Activated T-cell treated with anti-CD3 and anti-CD28 coated beads for 4 hours (primary cell): ENCODE measurements around the gene OSGIN1.

ENCODE experiments used
- DNase-seq: peaks from one replicate; pipeline ENCODE4 v3.0.0-alpha.2; 2020

Gene OSGIN1

DNA sequence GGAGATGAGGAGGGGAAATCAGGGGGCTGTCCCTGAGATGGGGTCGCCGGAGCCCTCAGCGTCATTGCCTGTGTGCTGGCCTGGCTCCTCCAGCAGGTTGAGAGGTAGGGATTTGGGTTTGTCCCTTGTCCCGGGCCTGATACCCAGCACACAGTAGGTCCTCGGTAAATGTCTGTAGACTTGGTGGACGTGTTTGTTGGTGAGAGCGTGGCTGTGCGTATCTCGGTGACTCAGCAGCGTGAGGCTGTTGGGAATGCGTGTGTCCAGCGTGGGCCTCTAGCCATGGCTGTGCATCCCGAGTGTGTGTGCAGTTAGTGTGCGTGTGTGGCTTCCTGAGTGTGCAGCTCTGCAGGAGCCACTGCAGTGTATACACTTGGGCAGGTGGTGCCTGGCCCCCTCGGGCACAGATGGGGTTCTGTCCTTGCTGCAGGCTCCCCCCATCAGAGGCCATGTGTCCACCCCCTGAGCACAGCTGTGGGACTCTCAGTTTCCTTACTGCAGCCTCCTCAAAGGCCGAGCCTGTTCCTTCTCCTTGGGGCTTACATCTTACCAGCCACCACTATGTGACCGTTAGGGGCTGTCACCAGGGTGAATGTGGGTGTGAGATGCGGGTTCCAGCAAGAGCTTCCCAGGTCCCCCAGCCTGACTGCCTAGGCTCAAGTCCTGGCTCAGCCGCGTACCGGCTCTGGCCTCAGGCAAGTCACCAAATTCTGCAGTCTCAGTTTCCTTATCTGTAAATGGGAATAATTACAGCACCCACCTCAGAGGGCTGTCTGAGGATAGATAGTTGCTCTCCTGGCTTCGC lies 20.7 kb downstream of the OSGIN1 start:
- no peak for DNase-seq

DNA sequence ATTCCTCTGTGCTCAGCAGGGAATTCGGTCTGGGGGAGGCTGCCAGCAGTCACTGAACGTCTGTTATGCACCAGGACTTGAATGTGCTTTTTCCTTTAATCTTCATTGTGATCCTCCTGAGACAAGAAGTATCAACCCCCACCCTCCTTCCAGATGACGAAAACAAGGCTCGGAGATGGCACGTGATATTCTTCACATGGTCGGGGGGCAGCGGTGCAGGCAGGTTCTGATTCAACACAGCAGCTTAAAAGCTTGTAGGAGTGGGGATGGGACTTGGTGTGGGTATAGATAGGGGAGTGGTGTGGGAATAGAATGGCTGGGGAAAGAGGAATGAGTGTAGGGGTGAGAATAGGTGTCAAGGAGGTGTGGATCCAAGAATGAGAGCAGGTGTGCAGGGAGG lies 21.4 kb downstream of the OSGIN1 start:
- no peak for DNase-seq

DNA sequence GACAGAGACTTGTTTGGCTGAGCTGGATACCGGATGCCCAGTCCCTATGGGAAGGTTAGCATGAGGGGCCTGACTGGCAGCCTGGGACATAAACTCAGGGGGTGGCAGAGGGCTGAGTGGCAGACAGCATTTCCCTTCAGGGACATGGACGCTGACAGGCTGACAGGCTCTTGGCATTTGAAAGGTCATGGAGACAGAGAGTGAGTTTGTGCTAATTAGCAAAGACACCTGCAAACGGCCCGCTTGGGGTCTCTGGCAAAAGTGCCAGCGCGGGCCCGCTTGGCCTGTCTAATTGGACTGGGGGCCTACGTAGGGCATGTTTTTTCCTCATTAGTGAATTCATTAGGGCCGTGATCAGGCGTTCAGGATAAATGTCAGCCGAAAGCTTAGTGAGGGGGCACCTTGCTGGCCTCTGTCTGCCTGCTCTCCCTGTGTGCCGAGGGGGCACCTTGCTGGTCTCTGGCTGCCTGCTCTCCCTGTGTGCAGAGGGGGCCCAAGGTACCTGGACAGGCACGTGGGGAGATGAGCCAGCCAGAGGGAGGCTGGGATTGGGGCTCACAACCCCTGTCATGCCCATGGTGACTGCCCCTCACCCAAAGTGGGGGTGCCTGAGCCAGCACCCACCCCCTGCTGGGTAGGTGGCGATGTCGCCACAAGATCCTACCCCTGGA lies 22.7 kb downstream of the OSGIN1 start:
- DNase-seq: no peak

DNA sequence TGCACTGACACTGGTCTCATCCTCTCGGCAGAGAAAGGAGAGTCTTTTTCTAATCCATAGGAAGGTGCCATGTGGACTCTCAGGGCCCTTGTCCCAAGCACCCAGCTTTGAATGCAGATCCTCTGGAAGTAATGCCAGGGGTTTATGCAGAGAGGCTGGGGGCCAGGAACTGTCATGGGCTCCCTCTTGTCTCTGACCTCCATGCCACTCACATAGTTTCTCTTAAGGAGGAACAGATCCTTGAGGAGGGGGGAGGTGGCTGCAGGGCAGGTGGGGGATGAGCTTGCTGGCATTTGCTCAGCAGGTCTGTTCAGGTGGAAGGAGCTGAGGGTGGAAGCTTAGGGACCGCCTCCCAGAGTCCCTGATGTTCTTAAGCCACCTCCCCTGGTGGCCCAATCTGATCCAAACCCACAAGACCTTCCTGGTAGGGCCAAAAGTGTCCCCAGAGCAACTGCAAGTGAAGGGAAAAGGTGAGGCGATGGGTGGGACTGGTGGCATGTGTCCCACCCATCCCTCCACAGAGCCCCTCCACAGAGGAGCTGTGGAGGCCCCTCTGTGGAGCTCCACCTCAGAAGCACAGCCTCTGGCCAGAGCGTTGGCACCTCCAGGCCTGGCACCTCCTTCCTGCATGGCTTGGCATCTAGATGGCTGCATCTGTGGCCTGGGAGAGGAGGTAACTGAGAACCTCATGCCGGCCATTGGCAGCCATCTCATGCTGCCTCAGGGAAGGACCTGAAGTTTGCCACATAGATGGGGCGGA lies 24.2 kb downstream of the OSGIN1 start:
- DNase-seq: no peak

DNA sequence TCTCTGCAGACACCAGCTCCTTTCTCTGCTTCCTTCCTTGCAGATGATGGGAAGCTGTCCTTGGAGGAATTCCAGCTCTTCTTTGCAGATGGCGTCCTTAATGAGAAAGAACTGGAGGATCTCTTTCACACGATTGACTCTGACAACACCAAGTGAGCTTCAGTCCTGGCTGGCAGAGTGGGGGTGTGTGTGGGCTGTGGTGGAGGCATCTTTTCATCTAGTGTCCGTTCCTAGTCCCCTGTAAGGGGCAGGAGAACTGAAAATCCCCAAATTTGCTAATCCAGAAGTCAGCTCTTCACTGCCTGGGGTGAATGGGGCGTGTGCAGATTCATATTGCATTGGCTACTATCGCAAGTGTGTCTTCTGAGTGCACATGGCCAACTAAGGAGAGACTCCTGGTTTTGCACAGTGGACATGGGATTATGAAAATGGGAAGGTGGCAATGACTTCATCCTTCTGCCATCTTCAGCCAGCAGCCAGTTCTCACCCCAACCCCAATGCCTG lies 25.4 kb downstream of the OSGIN1 start:
- no peak for DNase-seq

DNA sequence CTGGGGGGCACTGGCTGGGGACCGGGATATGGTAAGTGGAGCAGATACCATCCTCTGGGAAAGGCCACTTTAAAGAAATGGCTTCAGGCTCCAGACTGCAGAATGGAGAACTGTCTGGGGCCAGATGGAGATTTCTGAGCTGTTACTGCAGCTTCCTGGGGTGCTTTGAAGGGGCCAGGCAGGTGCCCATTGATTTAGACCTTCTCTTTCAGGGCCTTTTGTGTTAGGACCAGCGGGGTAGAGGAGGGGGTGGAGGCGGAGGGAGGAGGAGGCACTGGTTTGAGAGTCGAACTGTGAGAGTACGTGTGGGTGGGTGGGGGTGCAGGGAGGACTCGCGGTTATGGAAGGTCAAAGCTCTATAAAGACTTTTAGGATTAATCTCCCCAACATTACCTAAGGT lies 26.4 kb downstream of the OSGIN1 start:
- no peak for DNase-seq

DNA sequence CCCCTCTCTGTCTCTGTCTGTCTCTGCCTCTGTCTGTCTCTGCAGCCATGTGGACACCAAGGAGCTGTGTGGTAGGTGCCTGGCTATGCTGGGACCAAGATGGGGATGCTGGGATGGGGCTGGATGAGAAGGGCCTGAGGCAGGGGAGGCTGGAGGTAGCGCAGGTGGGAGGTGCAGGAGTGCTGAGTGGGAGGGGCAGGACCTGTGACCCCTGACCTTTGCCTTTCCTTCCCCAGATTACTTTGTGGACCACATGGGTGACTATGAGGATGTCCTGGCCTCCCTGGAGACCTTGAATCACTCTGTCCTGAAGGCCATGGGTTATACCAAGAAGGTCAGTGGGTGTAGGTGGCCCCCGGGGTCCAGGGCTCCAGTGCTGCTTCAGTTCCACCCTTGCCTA lies 27.8 kb downstream of the OSGIN1 start:
- no peak for DNase-seq

DNA sequence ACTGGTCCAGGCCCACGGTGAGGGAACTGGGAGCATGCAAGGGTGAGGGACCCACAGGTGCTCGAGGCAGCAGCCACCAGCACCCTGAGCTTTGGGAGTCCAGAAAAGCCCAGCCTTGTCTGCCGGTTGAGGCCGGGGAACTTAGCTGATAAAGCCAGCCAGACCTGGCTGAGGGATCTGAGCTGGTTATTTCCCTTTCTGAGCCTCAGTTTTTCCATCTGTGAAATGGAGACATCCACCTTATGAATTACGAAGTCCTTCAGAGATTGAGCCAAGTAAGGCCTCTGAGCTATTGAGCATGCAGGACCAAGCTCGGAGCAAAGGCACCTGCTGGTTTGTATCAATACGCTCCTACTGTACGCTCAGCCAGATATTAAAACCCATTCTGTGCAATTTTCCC lies 28.8 kb downstream of the OSGIN1 start:
- no peak for DNase-seq

DNA sequence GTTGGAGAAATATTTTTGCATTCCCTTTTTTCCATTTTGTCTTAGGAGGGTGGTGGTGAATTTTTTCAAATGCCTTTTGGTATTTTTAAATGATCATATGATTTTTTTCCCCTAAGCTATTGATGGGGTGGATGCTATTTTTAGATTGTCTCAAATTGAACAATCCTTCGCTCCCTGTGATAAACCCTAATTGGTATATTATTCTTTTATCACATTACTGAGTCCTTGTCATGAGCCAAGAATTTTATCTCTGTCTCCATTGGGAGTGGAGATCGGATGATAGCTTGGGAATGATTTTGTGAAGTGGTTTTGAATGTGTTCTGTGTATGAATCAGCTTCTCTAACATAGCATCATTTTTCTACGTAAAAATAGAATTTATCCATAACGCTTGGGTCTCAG lies 30.5 kb downstream of the OSGIN1 start:
- no peak for DNase-seq

DNA sequence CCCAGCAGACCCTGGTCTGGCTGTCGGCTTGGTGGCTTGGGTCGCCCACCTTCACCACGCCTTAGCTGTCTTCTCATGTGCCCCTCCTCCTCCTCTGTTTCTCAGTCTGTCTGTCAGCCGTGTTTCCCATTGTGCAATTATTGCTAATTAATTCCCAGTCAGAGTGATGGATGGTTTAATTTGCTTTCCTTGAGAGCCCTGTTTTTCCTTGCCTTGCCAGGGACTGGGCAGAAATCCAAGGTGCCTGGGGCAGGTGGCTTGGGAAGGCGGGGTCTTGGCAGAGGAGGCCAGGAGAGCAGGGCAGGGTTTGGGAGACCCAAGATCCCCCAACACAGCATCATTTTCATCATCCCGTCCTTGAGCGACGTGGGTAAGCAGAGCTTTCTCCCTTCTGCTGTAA lies 36.3 kb downstream of the OSGIN1 start:
- DNase-seq: no peak

DNA sequence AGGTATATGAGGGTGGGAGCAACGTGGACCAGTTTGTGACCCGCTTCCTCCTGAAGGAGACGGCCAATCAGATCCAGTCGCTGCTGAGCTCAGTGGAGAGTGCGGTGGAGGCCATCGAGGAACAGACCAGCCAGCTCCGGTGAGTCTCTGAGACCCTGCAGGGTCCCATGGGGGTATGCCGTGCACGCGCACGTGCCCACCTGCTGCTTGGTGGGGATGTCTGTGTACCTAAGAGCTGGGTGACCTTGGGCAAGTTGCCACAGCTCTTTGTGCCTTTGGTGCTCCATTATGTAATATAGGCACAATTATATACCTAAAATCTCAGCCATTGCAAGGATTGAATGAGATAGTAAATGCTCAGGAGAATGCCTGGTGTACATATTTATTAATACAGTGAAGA lies 37.5 kb downstream of the OSGIN1 start:
- no peak for DNase-seq

DNA sequence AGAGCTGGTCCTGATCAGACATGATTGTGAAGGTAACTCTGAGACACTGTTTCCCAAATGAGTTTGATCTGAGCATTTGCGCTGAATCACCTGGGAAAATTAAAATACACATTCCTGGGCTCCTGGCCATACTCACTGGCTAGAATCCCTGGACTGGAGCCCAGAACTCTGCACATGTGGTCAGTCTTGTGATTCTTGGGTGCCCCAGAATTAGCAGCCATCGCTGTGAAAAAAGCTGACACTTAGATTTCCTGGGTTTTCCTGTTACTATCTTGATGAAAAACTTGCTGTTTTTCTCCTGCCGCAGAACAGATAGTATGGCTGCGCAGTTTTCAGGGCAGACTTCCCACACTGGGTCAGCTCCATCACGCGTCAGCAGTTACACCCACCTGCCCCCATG lies 39.6 kb downstream of the OSGIN1 start:
- no peak for DNase-seq

DNA sequence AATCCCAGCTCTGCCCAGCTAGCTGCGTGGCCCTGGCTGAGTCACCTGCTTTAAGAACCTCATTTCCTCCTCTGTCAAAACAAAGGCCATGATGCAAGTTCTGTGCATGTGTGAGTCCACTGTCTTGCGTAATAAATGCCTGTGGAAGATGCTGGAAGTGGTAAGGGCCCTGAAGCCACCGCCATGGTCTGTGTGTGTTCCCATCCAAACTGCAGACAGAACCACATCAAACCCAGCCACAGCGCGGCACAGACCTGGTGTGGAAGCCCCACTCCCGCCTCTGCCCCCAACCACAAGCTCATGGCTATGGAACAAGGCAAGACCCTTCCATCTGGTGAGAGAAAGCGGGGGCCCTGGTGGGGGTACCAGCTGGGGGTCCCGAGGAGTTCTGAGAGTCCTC lies 41.0 kb downstream of the OSGIN1 start:
- no peak for DNase-seq

DNA sequence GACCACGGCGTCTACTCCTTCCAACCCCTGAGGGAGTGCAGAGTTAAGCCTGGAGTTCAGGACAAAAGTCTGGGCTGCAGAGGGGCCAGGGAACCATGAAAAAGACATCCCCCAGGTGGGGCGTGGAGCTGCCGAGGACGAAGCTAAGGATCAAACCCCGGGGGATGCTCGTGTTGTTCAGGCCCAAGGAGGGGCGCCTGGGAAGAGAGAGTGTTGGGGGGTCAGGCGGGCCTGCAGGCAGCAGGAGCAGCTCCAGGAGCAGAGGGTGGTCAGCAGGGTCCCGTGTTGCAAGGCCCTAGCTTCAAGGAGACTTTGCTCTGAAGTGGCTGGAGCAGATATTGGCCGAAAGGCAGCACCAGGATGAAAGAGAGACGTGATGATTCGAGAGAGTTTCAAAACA lies 41.7 kb downstream of the OSGIN1 start:
- DNase-seq: no peak

DNA sequence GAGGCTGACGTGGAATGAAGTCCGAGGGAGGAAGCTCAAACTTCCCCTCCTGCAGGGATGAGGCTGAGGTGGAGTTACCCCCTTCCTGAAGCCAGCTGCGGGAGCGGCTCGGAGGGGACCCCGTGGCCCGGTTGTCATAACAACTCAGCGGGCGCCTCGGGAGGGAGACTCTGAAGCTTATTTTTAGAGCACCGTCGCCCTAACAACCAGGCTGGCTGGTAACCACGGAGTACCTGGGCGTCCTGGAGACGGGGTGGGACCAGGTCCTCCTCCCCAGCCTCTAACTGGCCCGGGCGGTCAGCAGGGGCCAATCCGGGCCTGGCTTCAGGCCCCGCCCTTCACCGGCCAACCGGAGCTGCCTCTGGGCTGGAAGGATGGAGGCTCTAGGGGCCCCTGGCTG lies 42.7 kb downstream of the OSGIN1 start:
- no peak for DNase-seq

DNA sequence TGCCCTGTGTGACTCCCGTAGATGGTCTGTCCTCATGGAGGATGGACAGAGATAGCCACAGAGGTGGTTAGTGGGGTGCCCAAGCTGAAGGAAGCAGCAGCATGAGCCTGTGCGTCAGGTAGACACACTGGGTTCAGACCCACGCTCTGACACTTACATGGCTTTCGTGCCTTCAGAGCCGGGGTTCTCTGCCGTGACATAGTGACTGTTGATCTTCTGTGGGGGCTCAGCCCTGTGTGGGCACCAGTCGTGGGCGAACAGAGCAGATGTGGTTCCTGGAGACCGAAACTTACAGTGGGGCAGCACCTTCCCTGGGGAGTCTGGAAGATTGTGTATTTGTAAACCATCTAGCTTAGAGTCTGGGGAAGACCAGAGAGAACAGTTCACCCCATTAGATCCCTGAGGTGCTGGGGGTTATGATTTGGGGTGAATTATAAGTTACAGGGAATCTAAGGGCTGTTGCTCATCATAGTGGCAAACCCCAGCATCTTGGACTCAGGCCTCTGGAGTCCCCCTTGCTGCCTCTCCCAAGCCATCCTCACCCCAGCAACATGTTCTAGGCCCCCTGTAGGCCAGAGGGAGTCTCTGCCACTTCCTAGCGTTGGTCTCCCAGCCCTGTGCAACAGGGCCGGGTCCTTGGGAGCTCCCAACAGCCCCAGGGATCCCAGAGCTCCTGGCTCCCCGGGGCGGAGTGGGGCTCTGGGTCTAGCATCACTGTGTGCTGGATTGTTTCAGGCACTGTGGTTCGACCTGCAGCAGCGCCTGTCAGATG lies 43.6 kb downstream of the OSGIN1 start:
- DNase-seq: no peak

DNA sequence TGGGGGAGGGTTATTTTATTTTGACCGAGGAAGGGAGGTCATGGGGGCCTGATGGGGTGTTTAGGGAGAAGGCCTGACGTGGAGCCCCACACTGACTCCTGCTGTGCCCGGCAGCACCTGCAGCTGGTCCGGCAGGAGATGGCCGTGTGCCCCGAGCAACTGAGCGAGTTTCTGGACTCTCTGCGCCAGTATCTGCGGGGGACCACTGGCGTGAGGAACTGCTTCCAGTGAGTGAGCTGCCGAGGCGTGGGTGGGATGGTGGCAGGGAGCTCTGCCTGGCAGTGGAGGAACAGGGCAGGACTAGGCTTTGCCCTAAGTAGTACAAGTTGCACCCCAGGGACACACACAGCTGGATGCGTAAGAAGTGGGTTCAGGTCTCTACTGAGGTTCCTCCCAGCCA lies 45.1 kb downstream of the OSGIN1 start:
- DNase-seq: no peak

DNA sequence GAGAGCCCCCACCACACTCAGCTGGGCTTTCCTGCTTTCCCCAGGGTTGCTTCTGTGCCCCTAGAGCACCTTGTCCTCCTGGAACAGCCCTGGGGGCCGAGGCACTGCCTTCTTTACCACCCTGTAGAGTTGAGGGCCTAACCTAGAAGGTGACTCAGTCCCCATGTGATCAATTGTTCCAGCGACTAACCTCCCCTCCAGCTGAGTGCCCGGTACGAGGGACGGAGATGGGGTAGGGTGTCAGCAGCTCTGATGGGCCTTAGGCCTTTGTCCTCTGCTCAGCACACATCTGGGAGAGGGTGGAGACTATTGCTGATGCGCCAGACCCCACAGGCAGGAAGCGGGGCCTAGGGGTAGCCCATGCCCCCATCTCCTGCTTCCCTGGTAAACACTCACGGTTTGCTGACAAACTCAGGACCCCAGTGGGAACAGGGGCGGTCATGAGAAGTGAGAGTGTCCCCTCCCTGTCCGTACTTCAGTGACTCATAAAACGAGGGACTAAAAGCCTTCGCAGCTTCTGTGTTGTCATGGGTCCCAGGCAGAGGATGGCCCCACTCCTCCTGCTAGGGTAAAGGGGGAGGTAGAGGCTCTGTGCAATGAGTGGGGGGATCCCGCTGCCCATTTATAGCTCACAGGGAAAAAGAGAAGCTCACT lies 48.1 kb downstream of the OSGIN1 start:
- no peak for DNase-seq

DNA sequence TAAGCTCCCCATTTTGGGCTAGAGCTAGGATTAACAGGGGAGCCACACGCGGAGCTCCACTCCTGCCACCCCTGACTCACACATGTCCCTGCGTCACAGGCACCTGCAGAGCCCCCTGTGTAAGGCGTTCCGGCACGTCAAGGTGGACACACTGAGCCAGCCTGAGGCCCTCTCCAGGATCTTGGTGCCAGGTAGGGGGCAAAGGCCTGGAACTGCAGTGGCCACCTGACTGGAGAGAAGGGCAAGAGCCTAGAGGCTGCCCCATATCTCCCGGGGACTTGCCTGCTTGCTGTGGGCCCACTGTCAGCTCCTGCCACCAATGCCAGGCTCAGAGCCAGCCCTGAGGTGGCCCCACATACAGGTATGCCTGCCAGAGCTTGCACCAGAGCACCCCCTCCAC lies 48.7 kb downstream of the OSGIN1 start:
- DNase-seq: no peak

DNA sequence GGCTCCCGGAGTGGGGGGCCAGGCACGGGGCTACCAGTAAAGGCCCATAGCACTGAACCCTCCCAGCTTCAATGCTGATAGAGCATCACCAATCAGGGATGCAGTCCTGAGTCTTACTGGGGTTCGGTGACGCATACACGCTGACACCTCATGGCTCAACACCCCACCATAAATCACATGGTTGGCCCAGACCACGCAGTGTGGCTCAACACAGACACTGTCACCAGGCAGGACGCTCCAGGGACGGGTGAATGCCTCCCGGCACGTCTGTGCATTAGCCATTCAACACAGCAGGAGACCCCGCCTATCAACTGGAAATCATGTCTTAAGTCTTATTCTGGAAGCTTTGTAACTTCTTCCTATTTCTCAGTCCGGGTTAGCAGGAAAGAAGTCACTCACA lies 50.0 kb downstream of the OSGIN1 start:
- no peak for DNase-seq

DNA sequence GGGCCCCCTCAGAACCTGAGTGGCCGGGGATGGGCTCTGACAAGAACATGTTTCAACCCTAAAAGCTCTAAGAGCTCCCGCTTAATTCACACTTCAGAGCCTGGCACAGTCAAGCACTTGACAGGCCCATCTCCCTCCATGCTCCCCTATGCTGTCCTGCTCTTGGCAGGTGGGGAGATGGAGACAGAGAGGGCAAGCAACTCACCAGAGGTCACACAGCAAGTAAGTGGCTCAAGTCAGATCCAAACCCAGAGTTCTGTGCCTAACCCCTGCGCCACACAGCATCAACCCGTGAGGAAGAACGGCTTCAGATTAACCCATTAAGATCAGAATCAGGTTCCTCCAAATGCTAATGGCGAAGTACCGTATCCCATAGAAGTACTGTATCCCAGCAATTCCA lies 51.4 kb downstream of the OSGIN1 start:
- DNase-seq: no peak

DNA sequence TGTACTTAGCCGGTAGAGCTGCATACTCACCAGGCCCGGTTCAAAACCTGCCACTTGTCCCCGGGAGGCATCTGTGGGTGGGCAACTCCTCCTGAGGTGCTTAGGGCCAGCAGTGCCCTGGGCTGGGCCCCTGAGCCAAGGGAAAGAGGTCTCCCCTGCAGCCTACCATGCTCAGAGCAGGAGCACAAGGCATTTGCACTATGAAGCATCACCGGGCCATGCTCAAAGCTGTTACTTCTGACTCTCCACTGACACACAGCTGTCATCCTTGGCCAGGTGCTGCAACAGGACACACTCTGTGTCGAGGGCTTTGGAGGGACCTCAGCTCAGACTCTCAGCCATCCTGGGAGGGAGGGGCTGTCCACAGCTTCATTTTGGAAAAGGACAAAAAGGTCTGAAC lies 52.4 kb downstream of the OSGIN1 start:
- DNase-seq: no peak

DNA sequence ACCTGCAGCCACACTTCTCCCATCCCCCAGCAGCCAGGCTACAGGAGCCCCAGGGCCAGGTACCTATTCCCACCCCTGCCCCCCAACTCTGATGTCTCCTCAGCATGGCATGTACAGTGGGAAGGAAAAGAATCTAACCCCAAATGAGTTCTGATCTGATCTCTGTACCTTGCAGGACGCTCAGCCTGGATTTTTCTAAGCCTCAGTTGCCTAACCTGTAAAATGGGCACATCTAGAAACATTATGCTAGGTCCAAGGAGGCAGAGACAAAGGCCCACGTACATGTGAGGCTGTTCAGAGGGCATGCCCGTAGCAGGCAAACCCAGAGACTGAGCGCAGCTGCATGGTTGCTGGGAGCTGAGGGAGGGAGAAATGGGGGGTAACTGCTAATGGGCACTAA lies 54.5 kb downstream of the OSGIN1 start:
- no peak for DNase-seq
